ENCODE data around the gene IL17C. TPM values are rescaled to one million over a fixed set of nuclear protein-coding genes. Genes with fewer than 3 reads are reported as not detected.
A peak's percentile ranks its signal among the peaks of the same experiment; 100 is the strongest.

Gene IL17C
- total and polyA plus RNA-seq, 9 of the 15 experiments (the other 6 are each of a cell fraction or from before 2014, with no cell fraction given), result not detected

DNA sequence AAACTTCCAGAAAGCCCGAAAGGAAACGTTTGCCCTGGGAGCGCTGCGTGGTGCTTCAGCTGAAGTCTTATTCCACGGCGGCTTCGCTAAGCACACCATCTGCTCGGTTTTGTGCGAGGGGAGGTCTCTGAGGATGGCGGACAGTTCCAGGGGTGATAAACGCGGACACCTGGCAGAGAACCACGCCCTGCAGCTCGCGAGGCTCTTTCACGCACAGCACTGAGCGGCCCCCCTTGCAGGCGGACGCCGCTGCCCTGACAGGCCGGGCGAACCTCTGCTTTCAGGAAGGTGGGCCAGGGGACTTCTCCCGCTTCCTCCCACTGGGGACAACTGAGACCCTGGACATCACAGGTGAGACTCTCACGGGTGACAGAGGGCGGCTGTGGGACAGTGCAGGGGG is 20.8 kb downstream of the IL17C start:
- DNase-seq (ENCODE audit: extremely low read depth in 1 of 4, low spot score in 3 of 4), result no peak
- no peak overlapping the region for H3K4me3 ChIP-seq
- in situ Hi-C loops (cut with MboI) (no loop called here), intact Hi-C loops (cut with micrococcal nuclease) (no loop called here)
- ChIA-PET CTCF (ENCODE audit: low intra/inter-chr PET ratio) (no interaction called here), POLR2A (no interaction called here)
- H3K27ac ChIP-seq (ENCODE audit: extremely low read depth, low read depth, low read length), result no peak overlapping the region
- H2AFZ ChIP-seq (ENCODE audit: low read depth, low read length), result no peak overlapping the region
- peaks cover 67% of the 10 kb centered on the region for H3K79me2 ChIP-seq (ENCODE audit: control insufficient read depth, insufficient read depth, low read length)
- H3K4me2 ChIP-seq (ENCODE audit: insufficient read depth, low read length), result no peak overlapping the region
- no peak for FAIRE-seq
- BruUV-seq (replicated peaks), result no TSS peak
- 87% methylated on average over 25 of the region's 25 CpGs for WGBS (ENCODE audit: insufficient coverage, low coverage, missing lambda C conversion rate)
- no peak for ATAC-seq
- TF ChIP-seq RCOR1 (IDR thresholded peaks at IDR 0.05; ENCODE audit: borderline replicate concordance in 1 of 2, low read depth in 2 of 2, low read length in 2 of 2) (no peak), MBD2 (IDR thresholded peaks at IDR 0.05; ENCODE audit: borderline replicate concordance, low read depth) (no peak), POLR2G (IDR thresholded peaks at IDR 0.05; ENCODE audit: low read depth, low read length) (0 out of 2 replicates have a peak, but pooled peaks have one; percentile 24), NFIC (IDR thresholded peaks at IDR 0.05) (0 out of 2 replicates have a peak, but pooled peaks have one; percentile 1), MYBL2 (IDR thresholded peaks at IDR 0.05; ENCODE audit: low read depth) (no peak), MYBL2 (CRISPR knock-in tag; IDR thresholded peaks at IDR 0.05; ENCODE audit: borderline replicate concordance) (no peak)
- TF ChIP-seq, protein P1, sequence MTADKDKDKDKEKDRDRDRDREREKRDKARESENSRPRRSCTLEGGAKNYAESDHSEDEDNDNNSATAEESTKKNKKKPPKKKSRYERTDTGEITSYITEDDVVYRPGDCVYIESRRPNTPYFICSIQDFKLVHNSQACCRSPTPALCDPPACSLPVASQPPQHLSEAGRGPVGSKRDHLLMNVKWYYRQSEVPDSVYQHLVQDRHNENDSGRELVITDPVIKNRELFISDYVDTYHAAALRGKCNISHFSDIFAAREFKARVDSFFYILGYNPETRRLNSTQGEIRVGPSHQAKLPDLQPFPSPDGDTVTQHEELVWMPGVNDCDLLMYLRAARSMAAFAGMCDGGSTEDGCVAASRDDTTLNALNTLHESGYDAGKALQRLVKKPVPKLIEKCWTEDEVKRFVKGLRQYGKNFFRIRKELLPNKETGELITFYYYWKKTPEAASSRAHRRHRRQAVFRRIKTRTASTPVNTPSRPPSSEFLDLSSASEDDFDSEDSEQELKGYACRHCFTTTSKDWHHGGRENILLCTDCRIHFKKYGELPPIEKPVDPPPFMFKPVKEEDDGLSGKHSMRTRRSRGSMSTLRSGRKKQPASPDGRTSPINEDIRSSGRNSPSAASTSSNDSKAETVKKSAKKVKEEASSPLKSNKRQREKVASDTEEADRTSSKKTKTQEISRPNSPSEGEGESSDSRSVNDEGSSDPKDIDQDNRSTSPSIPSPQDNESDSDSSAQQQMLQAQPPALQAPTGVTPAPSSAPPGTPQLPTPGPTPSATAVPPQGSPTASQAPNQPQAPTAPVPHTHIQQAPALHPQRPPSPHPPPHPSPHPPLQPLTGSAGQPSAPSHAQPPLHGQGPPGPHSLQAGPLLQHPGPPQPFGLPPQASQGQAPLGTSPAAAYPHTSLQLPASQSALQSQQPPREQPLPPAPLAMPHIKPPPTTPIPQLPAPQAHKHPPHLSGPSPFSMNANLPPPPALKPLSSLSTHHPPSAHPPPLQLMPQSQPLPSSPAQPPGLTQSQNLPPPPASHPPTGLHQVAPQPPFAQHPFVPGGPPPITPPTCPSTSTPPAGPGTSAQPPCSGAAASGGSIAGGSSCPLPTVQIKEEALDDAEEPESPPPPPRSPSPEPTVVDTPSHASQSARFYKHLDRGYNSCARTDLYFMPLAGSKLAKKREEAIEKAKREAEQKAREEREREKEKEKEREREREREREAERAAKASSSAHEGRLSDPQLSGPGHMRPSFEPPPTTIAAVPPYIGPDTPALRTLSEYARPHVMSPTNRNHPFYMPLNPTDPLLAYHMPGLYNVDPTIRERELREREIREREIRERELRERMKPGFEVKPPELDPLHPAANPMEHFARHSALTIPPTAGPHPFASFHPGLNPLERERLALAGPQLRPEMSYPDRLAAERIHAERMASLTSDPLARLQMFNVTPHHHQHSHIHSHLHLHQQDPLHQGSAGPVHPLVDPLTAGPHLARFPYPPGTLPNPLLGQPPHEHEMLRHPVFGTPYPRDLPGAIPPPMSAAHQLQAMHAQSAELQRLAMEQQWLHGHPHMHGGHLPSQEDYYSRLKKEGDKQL (CRISPR knock-in tag; IDR thresholded peaks at IDR 0.05; ENCODE audit: borderline replicate concordance), result 0 out of 2 replicates have a peak, but pooled peaks have one; percentile 42
- TF ChIP-seq, protein P2, sequence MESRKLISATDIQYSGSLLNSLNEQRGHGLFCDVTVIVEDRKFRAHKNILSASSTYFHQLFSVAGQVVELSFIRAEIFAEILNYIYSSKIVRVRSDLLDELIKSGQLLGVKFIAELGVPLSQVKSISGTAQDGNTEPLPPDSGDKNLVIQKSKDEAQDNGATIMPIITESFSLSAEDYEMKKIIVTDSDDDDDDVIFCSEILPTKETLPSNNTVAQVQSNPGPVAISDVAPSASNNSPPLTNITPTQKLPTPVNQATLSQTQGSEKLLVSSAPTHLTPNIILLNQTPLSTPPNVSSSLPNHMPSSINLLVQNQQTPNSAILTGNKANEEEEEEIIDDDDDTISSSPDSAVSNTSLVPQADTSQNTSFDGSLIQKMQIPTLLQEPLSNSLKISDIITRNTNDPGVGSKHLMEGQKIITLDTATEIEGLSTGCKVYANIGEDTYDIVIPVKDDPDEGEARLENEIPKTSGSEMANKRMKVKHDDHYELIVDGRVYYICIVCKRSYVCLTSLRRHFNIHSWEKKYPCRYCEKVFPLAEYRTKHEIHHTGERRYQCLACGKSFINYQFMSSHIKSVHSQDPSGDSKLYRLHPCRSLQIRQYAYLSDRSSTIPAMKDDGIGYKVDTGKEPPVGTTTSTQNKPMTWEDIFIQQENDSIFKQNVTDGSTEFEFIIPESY (CRISPR knock-in tag; IDR thresholded peaks at IDR 0.05), result peak; percentile 50; the same call in 1 of the 2 replicates
- H3K9ac ChIP-seq (ENCODE audit: insufficient read depth in 1 of 2, low read depth in 2 of 2, low read length in 2 of 2), result peak overlapping the region in 1 of 2 experiments; percentile 79; a peak in 2 of 4 replicates
- H3K9me1 ChIP-seq (ENCODE audit: control insufficient read depth, insufficient read depth, low read length), result no peaks in the 10 kb centered on the region
- H3K9me3 ChIP-seq (replicated peaks; ENCODE audit: control insufficient read depth, insufficient read depth, low read depth, low read length), result no peaks in the 10 kb centered on the region
- H3K4me1 ChIP-seq (replicated peaks in 1 of 2; ENCODE audit: control insufficient read depth in 2 of 2, insufficient read depth in 2 of 2, low read length in 2 of 2), result peaks cover 12 to 89% of the 10 kb centered on the region in 2 experiments
- no peaks in the 10 kb centered on the region for H3K27me3 ChIP-seq (ENCODE audit: control insufficient read depth in 2 of 2, insufficient read depth in 2 of 2, low read length in 2 of 2)
- peaks cover 10% of the 10 kb centered on the region; the same call in 1 of the 2 replicates for H4K20me1 ChIP-seq (replicated peaks; ENCODE audit: control insufficient read depth, insufficient read depth, low read length)
- H3K36me3 ChIP-seq (ENCODE audit: control insufficient read depth, insufficient read depth, low read length), result peaks cover 61% of the 10 kb centered on the region; the same call in 2 of the 3 replicates

Data from K562 (cell line).